ENCODE results near the gene PGAP3.

Gene PGAP3

GRCh38 chr17:39636587-39636926, 51.3 kb downstream of the PGAP3 start:
- no peak for DNase-seq

- no peak for DNase-seq
Measured at GRCh38 chr17:39635614-39636176, 52.2 kb downstream of the PGAP3 start.

GRCh38 chr17:39634384-39634871, 53.4 kb downstream of the PGAP3 start:
- DNase-seq: no peak

GRCh38 chr17:39633570-39634183, 54.2 kb downstream of the PGAP3 start:
- no peak for DNase-seq

GRCh38 chr17:39632153-39632941, 55.5 kb downstream of the PGAP3 start:
- DNase-seq: no peak

- DNase-seq: no peak
Measured at GRCh38 chr17:39631403-39631802, 56.5 kb downstream of the PGAP3 start.

- no peak for DNase-seq
Measured at GRCh38 chr17:39629898-39630297, 58.0 kb downstream of the PGAP3 start.

- DNase-seq: no peak
Measured at GRCh38 chr17:39629494-39629880, 58.4 kb downstream of the PGAP3 start.

GRCh38 chr17:39628655-39629493, 59.0 kb downstream of the PGAP3 start:
- no peak for DNase-seq

GRCh38 chr17:39627712-39628516, 59.9 kb downstream of the PGAP3 start:
- DNase-seq: no peak

- no peak for DNase-seq
Measured at GRCh38 chr17:39627047-39627711, 60.7 kb downstream of the PGAP3 start.

GRCh38 chr17:39626171-39627046, 61.4 kb downstream of the PGAP3 start, which contains the start of gene PPP1R1B:
Gene PPP1R1B (plus strand): TSS chr17:39626952. CDS start chr17:39627393, 441 bp downstream.
- DNase-seq: no peak

GRCh38 chr17:39625198-39625785, 62.6 kb downstream of the PGAP3 start:
- DNase-seq: no peak

GRCh38 chr17:39624313-39624712, 63.5 kb downstream of the PGAP3 start:
- DNase-seq: no peak

- peak; percentile 88 for DNase-seq
Measured at GRCh38 chr17:39623356-39623950, 64.4 kb downstream of the PGAP3 start.

GRCh38 chr17:39622380-39623006, 65.4 kb downstream of the PGAP3 start:
- peak; percentile 38 for DNase-seq

GRCh38 chr17:39621523-39622379, 66.1 kb downstream of the PGAP3 start:
- DNase-seq: peak; percentile 84

Measured in stimulated activated CD4-positive, alpha-beta T cell treated with anti-CD3 and anti-CD28 coated beads, Interleukin-4, amount 100 ng/mL, for 1 hour (primary cell).